PC-3 (cell line): ENCODE measurements around the gene GLB1L2. TPM values are rescaled to one million over a fixed set of nuclear protein-coding genes. Genes with fewer than 3 reads are reported as not detected.

Experiments used
- ATAC-seq: fragments of 200-7000 bp; cut with Tn5 transposase; 2 replicates; pipeline ENCODE4 v1.9.1; 2020; ENCODE audit warnings: mild to moderate bottlenecking, moderate library complexity
- BruUV-seq: library from RNA; stranded (reverse); fragments of 400-500 nt; replicated peaks from 2 replicates; lab custom pipeline; 2021; lab: Mats Ljungman, UMichigan
- CTCF ChIA-PET: fragments of 300-600 bp; sonication (Branson Sonifier 250); formaldehyde crosslinking; loops from one replicate; lab custom pipeline; 2022; ENCODE audit warnings: antibody characterized with exemption; lab: Charles Lee
- POLR2A ChIA-PET: fragments of 300-600 bp; sonication (Branson Sonifier 250); formaldehyde crosslinking; loops from one replicate; lab custom pipeline; 2022; ENCODE audit warnings: antibody characterized with exemption; ENCODE audit not compliant: unreplicated experiment; lab: Charles Lee
- DNase-seq: peaks from one replicate; pipeline ENCODE4 v3.0.0-alpha.2; 2015
- H2AFZ ChIP-seq: fragments of 300-600 bp; sonication (generic); 2 replicates; pipeline ENCODE4 v1.6.0; 2016; ENCODE audit warnings: antibody characterized with exemption, low read length
- H3F3A ChIP-seq: fragments of 300-600 bp; sonication (generic); one replicate; pipeline ENCODE4 v1.6.0; 2017; ENCODE audit warnings: antibody characterized with exemption, low read length, control low read depth, mild to moderate bottlenecking; ENCODE audit not compliant: unreplicated experiment
- H3K27ac ChIP-seq: fragments of 300-600 bp; sonication (generic); 2 replicates; pipeline ENCODE4 v1.5.1; 2016; ENCODE audit warnings: mild to moderate bottlenecking, low read length
- H3K27me3 ChIP-seq: fragments of 300-600 bp; sonication (generic); 2 replicates; pipeline ENCODE4 v1.6.1; 2016; ENCODE audit warnings: low read length, mixed read lengths
- H3K36me3 ChIP-seq: fragments of 300-600 bp; sonication (generic); 2 replicates; pipeline ENCODE4 v1.6.1; 2016; ENCODE audit warnings: low read depth, mixed run types, low read length, mixed read lengths
- H3K4me1 ChIP-seq: fragments of 300-600 bp; sonication (generic); 2 replicates; pipeline ENCODE4 v1.5.1; 2016; ENCODE audit warnings: low read length; ENCODE audit not compliant: insufficient read depth
- H3K4me2 ChIP-seq: fragments of 300-600 bp; sonication (generic); 2 replicates; pipeline ENCODE4 v1.6.0; 2016; ENCODE audit warnings: low read length
- H3K4me3 ChIP-seq: fragments of 300-600 bp; sonication (generic); 2 replicates; pipeline ENCODE4 v1.5.1; 2016; ENCODE audit warnings: mild to moderate bottlenecking, low read length, mixed read lengths
- H3K79me2 ChIP-seq: fragments of 300-600 bp; sonication (generic); 2 replicates; pipeline ENCODE4 v1.6.1; 2017; ENCODE audit warnings: low read length, mixed read lengths
- H3K9ac ChIP-seq: fragments of 300-600 bp; sonication (generic); 2 replicates; pipeline ENCODE4 v1.6.0; 2016; ENCODE audit warnings: mild to moderate bottlenecking, low read length
- H3K9me2 ChIP-seq: fragments of 300-600 bp; sonication (generic); replicated peaks from 2 replicates; pipeline ENCODE4 v1.6.1; 2016; ENCODE audit warnings: mixed run types, low read length, mixed read lengths
- H3K9me3 ChIP-seq: fragments of 300-600 bp; sonication (generic); 2 replicates; pipeline ENCODE4 v1.6.1; 2016; ENCODE audit warnings: low read length, mixed read lengths
- H4K20me1 ChIP-seq: fragments of 300-600 bp; sonication (generic); 2 replicates; pipeline ENCODE4 v1.6.1; 2016; ENCODE audit warnings: low read length, mixed read lengths
- CTCF ChIP-seq: fragments of 300-600 bp; sonication (generic); conservative IDR thresholded peaks from 2 replicates; pipeline ENCODE4 v1.5.1; 2017; ENCODE audit warnings: antibody characterized with exemption, low read depth, mild to moderate bottlenecking, low read length
- EZH2 ChIP-seq: fragments of 300-600 bp; sonication (generic); IDR thresholded peaks from one replicate; pipeline ENCODE4 v1.6.1; 2017; ENCODE audit warnings: antibody characterized with exemption, mild to moderate bottlenecking, low read length; ENCODE audit not compliant: unreplicated experiment
- EZH2phosphoT487 ChIP-seq: fragments of 300-600 bp; sonication (generic); IDR thresholded peaks from 2 replicates; pipeline ENCODE4 v1.6.1; 2018; ENCODE audit warnings: mild to moderate bottlenecking, antibody characterized with exemption, low read length, borderline replicate concordance
- intact Hi-C: fragments of 100-400 bp; cut with micrococcal nuclease; formaldehyde crosslinking; loops from 2 replicates; pipeline ENCODE4 v1.9.0; 2023
- total RNA-seq: library from RNA; depleted of rRNA; stranded (reverse); fragments of >200 nt; gene quantifications from 2 replicates; pipeline ENCODE4 v1.2.3, GENCODE V29; 2014

GLB1L2 gene
- total RNA-seq, 1 experiment from 2014 or later = 0.62 TPM

- BruUV-seq = no TSS peak
- CTCF ChIA-PET = no interaction called here
Observed at GRCh38 chr11:134365011-134365925, 33.5 kb downstream of the GLB1L2 start.

GRCh38 chr11:134366254-134366653 lies 34.5 kb downstream of the GLB1L2 start:
- ChIA-PET POLR2A (no interaction called here), CTCF (no interaction called here)
- Histone ChIP-seq H3F3A (no peaks in the 10 kb centered on the region), H3K4me1 (no peaks in the 10 kb centered on the region), H3K9ac (no peak overlapping the region), H3K27me3 (peaks cover 37% of the 10 kb centered on the region), H3K27ac (no peak overlapping the region), H3K4me3 (no peak overlapping the region), H3K9me2 (no peaks in the 10 kb centered on the region), H3K9me3 (no peaks in the 10 kb centered on the region), H4K20me1 (no peaks in the 10 kb centered on the region; the same call in 1 of the 2 replicates), H3K79me2 (no peaks in the 10 kb centered on the region), H3K4me2 (no peak overlapping the region), H2AFZ (no peak overlapping the region), H3K36me3 (no peaks in the 10 kb centered on the region)
- ATAC-seq (no peak), DNase-seq (no peak)
- TF ChIP-seq CTCF (no peak), EZH2phosphoT487 (no peak), EZH2 (no peak)
- intact Hi-C loops = no loop called here
- BruUV-seq = no TSS peak

More at GRCh38 chr11:134365011-134365925, 33.5 kb downstream of the GLB1L2 start:
- Histone ChIP-seq H3F3A (no peaks in the 10 kb centered on the region), H3K9me2 (no peaks in the 10 kb centered on the region), H2AFZ (no peak overlapping the region), H3K4me2 (no peak overlapping the region), H3K36me3 (no peaks in the 10 kb centered on the region), H3K4me3 (no peak overlapping the region), H3K9ac (no peak overlapping the region), H3K27ac (no peak overlapping the region), H3K9me3 (no peaks in the 10 kb centered on the region), H4K20me1 (no peaks in the 10 kb centered on the region; the same call in 1 of the 2 replicates), H3K79me2 (no peaks in the 10 kb centered on the region), H3K27me3 (peaks cover 27% of the 10 kb centered on the region), H3K4me1 (no peaks in the 10 kb centered on the region)
- TF ChIP-seq CTCF (no peak), EZH2 (no peak), EZH2phosphoT487 (no peak)
- ATAC-seq = no peak
- intact Hi-C loops = no loop called here
- POLR2A ChIA-PET = no interaction called here
- no peak for DNase-seq

- H3K79me2 ChIP-seq = no peaks in the 10 kb centered on the region
- no peak overlapping the region for H3K4me2 ChIP-seq
- no peak overlapping the region for H3K4me3 ChIP-seq
- POLR2A ChIA-PET = no interaction called here
- H3F3A ChIP-seq = no peaks in the 10 kb centered on the region
- intact Hi-C loops = no loop called here
- ATAC-seq (no peak), DNase-seq (no peak)
- BruUV-seq = no TSS peak
- no peak overlapping the region for H3K27ac ChIP-seq
- no peaks in the 10 kb centered on the region for H3K4me1 ChIP-seq
- peaks cover 44% of the 10 kb centered on the region for H3K27me3 ChIP-seq
- no peaks in the 10 kb centered on the region for H3K9me3 ChIP-seq
- no peaks in the 10 kb centered on the region; the same call in 1 of the 2 replicates for H4K20me1 ChIP-seq
- no peaks in the 10 kb centered on the region for H3K36me3 ChIP-seq
- CTCF ChIA-PET = no interaction called here
- H3K9me2 ChIP-seq = no peaks in the 10 kb centered on the region
- TF ChIP-seq CTCF (no peak), EZH2 (no peak), EZH2phosphoT487 (no peak)
- H3K9ac ChIP-seq = no peak overlapping the region
- no peak overlapping the region for H2AFZ ChIP-seq
Observed at GRCh38 chr11:134367781-134368180, 36.0 kb downstream of the GLB1L2 start.
